GM18873 (cell line): Measurements from ENCODE around the gene SNF8.

Experiments
- ATAC-seq: cut with Tn5 transposase; IDR thresholded peaks from one replicate; pipeline ENCODE4 v1.9.1; 2021; ENCODE audit warnings: mild to moderate bottlenecking, moderate library complexity, moderate number of reproducible peaks; ENCODE audit not compliant: unreplicated experiment, low FRiP score

Gene SNF8

GRCh38 chr17:48893646-48894508 lies 50.8 kb downstream of the SNF8 start:
- ATAC-seq, result no peak

GRCh38 chr17:48892940-48893645 lies 51.5 kb downstream of the SNF8 start:
- ATAC-seq, result peak; percentile 4

GRCh38 chr17:48890086-48890485 lies 54.6 kb downstream of the SNF8 start:
- no peak for ATAC-seq

- ATAC-seq, result no peak
These were observed 61.5 kb downstream of the SNF8 start for GRCh38 chr17:48883171-48883570.

GRCh38 chr17:48882272-48882671 lies 62.4 kb downstream of the SNF8 start:
- ATAC-seq, result no peak
